ENCODE measurements around the gene ORM1. TPM values are rescaled to one million over a fixed set of nuclear protein-coding genes. Genes with fewer than 3 reads are reported as not detected.
A peak's percentile ranks its signal among the peaks of the same experiment; 100 is the strongest.

Gene ORM1
- total RNA-seq, 1 donor from 2014 or later, result not detected

GRCh38 chr9:114278356-114278755, 44.5 kb upstream of the ORM1 start:
- TF ChIP-seq CTCF (IDR thresholded peaks at IDR 0.05; ENCODE audit: partially characterized antibody, unreplicated experiment), result no peak
- no peak for DNase-seq
- H3K4me1 Mint-ChIP-seq (ENCODE audit: low read depth, unreplicated experiment), result peaks cover 9% of the 10 kb centered on the region

GRCh38 chr9:114278881-114279570, 43.9 kb upstream of the ORM1 start:
- H3K9me3 Mint-ChIP-seq (ENCODE audit: unreplicated experiment), result peaks cover 1% of the 10 kb centered on the region
- H3K27ac Mint-ChIP-seq (ENCODE audit: unreplicated experiment), result no peak overlapping the region
- H3K36me3 Mint-ChIP-seq (ENCODE audit: unreplicated experiment), result no peaks in the 10 kb centered on the region
- TF ChIP-seq CTCF (IDR thresholded peaks at IDR 0.05; ENCODE audit: partially characterized antibody, unreplicated experiment), result no peak
- H3K27me3 Mint-ChIP-seq (ENCODE audit: unreplicated experiment), result peaks cover 4% of the 10 kb centered on the region
- H3K4me3 Mint-ChIP-seq (ENCODE audit: unreplicated experiment), result no peak overlapping the region
- DNase-seq, result peak; percentile 7
- H3K4me1 Mint-ChIP-seq (ENCODE audit: low read depth, unreplicated experiment), result peaks cover 9% of the 10 kb centered on the region

More at GRCh38 chr9:114278356-114278755, 44.5 kb upstream of the ORM1 start:
- Mint-ChIP-seq H3K4me3 (ENCODE audit: unreplicated experiment) (no peak overlapping the region), H3K9me3 (ENCODE audit: unreplicated experiment) (peaks cover 3% of the 10 kb centered on the region), H3K27ac (ENCODE audit: unreplicated experiment) (no peak overlapping the region), H3K36me3 (ENCODE audit: unreplicated experiment) (no peaks in the 10 kb centered on the region), H3K27me3 (ENCODE audit: unreplicated experiment) (peaks cover 5% of the 10 kb centered on the region)

- H3K4me3 Mint-ChIP-seq (ENCODE audit: unreplicated experiment), result no peak overlapping the region
- peaks cover 4% of the 10 kb centered on the region for H3K27me3 Mint-ChIP-seq (ENCODE audit: unreplicated experiment)
- peaks cover 9% of the 10 kb centered on the region for H3K4me1 Mint-ChIP-seq (ENCODE audit: low read depth, unreplicated experiment)
- H3K9me3 Mint-ChIP-seq (ENCODE audit: unreplicated experiment), result peaks cover 1% of the 10 kb centered on the region
- DNase-seq, result no peak
- no peak overlapping the region for H3K27ac Mint-ChIP-seq (ENCODE audit: unreplicated experiment)
- TF ChIP-seq CTCF (IDR thresholded peaks at IDR 0.05; ENCODE audit: partially characterized antibody, unreplicated experiment), result no peak
- no peaks in the 10 kb centered on the region for H3K36me3 Mint-ChIP-seq (ENCODE audit: unreplicated experiment)
These were observed 43.2 kb upstream of the ORM1 start for GRCh38 chr9:114279693-114280092.

DNA sequence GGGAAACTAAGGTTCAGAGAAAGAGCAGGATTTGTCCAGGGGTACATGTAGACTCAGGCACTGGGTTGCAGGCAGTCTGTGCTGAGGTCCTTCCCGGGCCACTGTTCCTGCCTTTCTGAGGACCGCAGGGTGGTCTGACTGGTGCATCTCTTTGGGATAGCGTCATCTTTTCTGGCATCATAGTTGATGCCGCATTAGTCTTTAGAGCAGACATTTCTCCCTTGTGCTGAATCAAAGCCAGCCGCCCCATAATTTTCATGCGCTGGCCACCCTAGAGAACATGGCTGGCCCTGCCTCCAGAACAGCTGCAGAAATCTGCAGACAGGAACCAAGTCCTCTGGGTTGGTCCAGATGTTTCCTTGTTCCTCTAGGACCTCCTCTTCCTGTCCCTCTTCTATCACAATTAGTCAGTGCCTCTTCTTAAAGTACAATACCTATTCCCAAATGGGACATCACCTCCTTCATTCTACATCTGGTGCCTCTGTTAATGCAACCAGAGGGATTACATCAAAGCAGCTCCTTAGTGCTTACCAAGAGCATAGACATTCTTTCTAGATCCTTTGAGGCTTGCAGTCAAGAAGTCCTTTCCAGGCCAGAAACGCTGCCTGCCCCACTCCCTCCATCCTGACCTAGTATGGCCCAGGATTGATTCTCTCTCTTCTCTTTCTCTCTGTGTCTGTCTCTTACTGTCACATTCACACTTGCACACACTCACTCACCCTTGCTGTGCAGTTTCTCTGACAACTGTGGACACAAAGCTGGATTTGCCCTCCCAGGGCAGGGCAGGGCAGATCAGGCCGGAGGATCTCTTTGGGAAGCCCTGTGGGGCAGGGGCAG, 42.0 kb upstream of the ORM1 start:
- peaks cover 4% of the 10 kb centered on the region for H3K27me3 Mint-ChIP-seq (ENCODE audit: unreplicated experiment)
- H3K4me3 Mint-ChIP-seq (ENCODE audit: unreplicated experiment), result peak overlapping the region; percentile 20
- no peak for TF ChIP-seq CTCF (IDR thresholded peaks at IDR 0.05; ENCODE audit: partially characterized antibody, unreplicated experiment)
- H3K4me1 Mint-ChIP-seq (ENCODE audit: low read depth, unreplicated experiment), result peaks cover 10% of the 10 kb centered on the region
- no peaks in the 10 kb centered on the region for H3K36me3 Mint-ChIP-seq (ENCODE audit: unreplicated experiment)
- H3K9me3 Mint-ChIP-seq (ENCODE audit: unreplicated experiment), result peaks cover 3% of the 10 kb centered on the region
- no peak for DNase-seq
- H3K27ac Mint-ChIP-seq (ENCODE audit: unreplicated experiment), result no peak overlapping the region
